Left kidney (tissue), 2 donors: ENCODE measurements around the gene UBAP2. TPM values are rescaled to one million over a fixed set of nuclear protein-coding genes. Genes with fewer than 3 reads are reported as not detected.

Experiments used
- DNase-seq: peaks from one replicate; pipeline ENCODE4 v3.0.0-alpha.2; 2013
- polyA plus RNA-seq: library from polyadenylated mRNA; unstranded; fragments of 120-200 nt; gene quantifications from one replicate; pipeline ENCODE4 v1.2.1, GENCODE V29; 2013; ENCODE audit not compliant: insufficient read length

UBAP2 gene
- polyA plus RNA-seq, 1 donor: 49.4 TPM

DNA sequence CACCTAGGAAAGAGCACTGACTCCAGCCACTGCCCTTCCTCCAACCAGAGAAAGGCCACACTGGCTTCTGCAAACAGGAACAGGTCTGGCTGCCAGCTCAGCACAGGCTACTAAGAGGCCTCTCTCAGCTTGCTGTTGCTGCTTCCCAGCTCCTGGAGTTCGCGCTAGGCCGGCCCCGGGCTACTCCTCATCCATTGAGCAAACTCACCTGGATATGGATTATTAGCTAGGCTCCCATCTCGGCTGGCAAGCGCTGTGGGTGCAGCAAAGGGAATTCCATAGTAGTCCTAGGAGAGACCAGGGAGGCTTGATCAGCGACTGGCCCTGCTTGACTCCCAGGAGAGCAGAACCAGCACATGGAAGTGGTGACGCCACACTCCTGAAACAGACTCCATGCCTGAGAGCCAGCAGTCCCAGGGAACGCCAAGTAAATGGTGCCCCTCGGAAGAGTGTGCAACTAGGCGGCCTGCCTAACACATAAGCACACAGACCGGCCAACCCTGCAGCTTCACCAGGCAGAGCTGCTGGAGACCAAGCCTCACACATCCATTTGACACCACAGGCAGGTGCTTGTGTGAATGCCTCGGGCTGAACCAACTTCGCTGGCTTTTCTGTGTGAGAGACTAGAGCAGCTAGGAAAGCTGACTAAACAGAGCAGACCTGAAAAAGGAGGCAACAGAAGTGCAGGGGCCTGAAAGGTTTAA lies 124.5 kb downstream of the UBAP2 start:
- DNase-seq: no peak

DNA sequence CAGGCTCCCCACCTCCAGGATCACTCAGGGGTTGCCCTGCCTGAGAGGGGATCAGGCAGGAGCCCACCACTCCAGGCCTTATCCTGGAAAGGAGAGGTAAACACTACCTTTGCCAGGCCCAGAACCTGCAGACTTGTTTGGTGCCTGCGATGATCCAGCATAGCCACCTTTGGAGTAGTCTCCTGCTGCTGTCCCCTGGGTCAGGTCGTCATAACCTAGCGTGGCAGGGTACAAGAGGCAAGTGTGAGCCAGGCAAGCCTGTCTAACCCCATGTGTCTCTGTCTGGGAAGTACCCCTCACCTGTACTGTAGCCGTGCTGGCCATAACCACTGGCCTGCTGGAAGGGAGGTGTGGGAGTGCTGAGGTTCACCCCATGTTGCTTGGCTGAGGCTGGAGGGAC lies 125.6 kb downstream of the UBAP2 start:
- DNase-seq: no peak

DNA sequence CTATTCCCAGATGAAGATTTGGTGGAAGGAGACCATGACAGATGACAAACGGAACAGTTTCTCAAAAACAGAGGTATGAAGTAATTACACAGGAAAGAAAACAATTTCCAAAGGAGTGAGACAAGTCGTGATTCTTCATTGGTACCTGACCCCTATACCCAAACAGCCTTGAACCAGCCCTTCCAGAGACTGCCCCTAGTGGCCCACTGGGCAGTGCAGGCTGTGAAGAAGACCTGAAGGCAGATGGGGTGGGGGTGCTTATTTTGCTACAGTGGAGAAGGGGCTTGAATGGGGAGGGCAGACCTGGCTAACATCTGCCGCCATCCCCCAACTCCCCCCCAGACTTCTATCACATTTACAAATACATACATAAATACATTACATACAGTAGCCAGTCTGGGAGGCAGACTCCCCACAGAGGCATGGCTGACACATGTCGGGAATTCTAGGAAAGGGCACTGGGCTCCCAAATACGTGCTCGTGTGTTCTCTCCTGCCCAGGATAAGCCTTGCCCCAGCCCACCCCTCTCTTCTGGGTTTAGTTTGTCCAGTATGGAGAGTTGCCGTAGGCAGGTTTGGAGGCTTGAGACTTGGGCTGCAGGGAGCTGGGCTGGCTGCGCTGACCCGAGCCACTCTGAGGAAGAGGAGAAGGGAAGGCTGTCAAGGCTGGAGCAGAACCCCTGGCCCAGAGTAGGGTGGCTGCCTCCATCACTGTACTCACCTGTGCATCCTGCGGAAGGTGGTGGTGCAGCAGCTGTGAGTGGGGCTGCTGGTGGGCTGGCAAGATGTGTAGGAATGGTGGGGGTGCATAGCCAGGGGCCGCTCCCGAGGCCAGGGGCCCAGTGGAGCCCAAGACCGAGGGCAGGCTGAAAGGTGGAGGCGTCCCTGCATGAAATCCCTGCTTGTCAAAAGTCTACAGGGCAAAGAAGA lies 126.5 kb downstream of the UBAP2 start:
- DNase-seq: no peak

DNA sequence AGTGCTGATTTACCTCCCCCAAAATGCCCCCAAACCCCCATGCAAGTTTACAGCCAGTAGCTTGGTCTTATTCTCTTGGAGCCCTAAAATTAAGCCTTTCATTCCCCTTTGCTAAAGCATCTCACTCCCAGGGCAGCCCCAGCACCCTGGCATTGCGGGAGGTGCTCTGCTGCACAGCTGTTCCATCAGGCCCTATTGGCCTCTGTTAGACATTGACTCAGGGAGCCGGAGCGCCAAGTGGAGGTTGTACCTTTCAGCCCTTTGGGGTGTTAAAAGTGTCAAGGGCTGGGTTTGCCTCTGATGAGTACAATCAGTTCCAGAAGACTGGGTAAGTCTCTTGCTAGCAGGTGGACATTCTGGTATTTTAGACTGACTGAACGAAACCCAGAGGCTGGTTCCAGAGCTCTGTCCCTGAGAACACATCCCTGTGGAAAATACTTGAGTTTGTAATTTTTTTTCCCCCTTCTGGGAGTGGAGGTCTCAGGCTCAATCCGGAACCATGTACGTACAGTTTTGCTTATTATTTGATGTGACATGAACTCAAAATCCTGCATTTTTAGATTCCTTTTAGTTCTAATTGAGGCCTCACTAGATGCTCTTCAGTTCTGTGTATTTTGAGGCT lies 129.3 kb downstream of the UBAP2 start:
- DNase-seq: no peak

DNA sequence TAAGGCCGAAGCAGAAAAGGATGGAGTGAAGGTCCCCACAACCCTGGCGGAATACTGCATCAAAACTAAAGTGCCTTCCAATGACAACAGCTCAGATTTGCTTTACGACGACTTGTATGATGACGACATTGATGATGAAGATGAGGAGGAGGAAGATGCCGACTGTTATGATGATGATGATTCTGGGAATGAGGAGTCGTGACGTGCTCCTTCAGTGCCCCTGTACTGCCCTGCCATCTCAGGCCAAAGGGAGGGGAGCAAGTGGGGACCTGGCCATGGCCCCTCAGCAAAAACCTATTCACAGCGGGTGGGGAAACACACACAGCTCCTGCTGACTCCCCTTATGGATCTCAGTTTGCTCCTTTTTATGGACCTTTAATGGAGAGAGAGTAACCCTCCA lies 131.7 kb downstream of the UBAP2 start:
- no peak for DNase-seq

- DNase-seq: no peak
Measured at GRCh38 chr9:33914887-33915628, 133.6 kb downstream of the UBAP2 start.

DNA sequence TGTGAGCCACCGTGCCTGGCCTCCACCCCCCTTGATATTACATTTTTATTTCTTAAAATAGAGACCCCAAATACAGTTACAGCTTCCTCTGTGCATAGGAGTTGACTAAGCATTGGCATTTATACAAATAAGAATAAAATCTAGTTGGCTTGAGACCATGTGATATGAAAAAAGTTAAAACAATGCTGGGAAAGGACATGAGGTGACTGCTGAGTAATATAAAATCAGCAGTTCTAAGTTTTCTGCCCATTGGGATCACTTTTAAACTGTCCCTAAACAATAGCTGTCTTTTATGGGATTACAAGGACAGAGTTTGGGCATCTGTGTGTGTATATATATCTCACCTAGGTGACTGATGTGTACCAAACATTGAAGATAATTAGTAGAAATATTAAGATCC lies 135.1 kb downstream of the UBAP2 start:
- DNase-seq: no peak

GRCh38 chr9:33908749-33909148 lies 139.9 kb downstream of the UBAP2 start:
- DNase-seq: no peak

- no peak for DNase-seq
Measured at GRCh38 chr9:33908114-33908513, 140.6 kb downstream of the UBAP2 start.

GRCh38 chr9:33907347-33907746 lies 141.3 kb downstream of the UBAP2 start:
- DNase-seq: no peak

- DNase-seq: no peak
Measured at GRCh38 chr9:33906769-33907168, 141.9 kb downstream of the UBAP2 start.

DNA sequence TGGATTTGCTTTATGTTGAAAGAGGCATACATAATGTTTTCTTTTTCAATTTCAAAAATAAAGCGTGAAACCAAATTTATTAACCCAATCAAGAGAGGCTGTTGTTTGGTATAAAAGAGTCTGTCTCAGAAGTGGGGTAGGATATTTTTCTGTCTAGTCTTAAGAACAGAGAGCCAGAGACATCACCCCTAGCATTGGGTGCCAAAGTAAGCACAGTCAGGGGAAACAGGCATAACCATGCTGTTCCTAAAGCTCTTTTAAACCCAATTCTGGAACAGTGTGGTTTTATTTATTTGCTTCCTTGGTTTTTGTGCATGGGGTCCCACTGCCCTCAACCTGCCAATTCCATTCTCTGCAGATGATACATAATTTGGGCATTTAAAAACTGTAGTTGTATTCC lies 143.6 kb downstream of the UBAP2 start:
- no peak for DNase-seq

DNA sequence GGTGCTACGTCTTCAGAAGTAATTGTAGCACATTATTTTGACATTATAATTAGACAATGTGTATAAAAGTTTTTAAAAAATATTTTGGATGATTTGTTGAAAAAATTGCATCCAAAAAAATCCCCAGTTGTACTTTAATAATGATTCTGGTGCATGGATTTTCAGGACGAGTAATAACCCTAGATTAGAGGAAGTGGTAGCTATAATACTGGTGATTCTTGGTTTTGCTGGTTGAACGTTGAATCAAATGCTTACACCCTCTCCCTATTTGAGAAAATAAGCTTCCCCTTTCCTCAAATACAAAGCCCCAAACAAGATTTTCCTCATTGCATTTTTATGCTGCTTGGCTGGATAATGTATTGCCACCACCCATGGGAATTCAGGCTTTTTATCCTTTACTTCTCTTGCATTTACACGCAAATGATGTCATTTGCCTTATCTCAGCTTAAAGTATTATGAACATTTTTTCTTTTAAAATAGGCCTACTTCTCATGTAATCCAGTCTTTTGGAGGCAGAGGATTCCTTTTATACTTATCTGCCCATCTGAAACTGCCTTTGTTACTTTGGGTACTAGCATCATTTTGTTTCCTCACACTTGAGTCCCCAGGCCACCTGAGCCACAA lies 145.4 kb downstream of the UBAP2 start:
- DNase-seq: no peak

DNA sequence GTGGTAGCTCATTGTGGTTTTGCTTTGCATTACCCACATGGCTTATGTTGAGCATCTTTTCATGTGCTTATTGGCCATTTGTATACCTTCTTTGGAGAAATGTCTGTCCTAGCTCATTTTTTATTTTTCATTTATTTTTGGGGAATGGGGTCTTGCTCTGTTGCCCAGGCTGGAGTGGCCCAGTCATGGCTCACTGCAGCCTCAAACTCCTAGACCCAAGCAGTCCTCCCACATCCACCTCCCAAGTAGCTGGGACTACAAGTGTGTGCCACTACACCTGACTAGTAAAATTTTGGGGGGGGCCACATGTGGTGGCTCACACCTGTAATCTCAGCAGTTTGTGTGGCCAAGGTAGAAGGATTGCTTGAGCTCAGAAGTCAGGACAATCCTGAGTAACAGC lies 154.4 kb downstream of the UBAP2 start:
- DNase-seq: no peak

- DNase-seq: no peak
Measured at GRCh38 chr9:33893861-33894260, 154.8 kb downstream of the UBAP2 start.

DNA sequence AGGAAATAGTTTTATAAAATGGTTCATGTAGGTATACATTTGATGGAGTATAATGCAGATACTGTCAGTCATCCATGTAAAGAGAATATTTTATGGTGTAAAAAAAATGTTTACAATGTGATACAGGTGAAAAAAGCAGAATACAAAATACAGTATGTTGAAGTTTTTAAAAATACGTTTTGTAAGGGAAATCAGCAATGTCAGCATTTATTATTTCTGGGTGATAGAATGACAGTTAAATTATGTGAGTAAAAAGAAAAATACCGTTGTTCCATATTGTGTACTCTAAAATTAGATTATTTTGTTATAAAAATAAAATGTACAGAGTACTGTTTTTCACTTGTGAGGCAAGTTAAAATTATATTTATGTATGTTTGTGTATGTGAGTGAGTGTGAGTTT lies 162.7 kb downstream of the UBAP2 start:
- DNase-seq: no peak

GRCh38 chr9:33884856-33885701 lies 163.6 kb downstream of the UBAP2 start:
- peak; percentile 33 for DNase-seq

GRCh38 chr9:33881635-33882034 lies 167.1 kb downstream of the UBAP2 start:
- DNase-seq: no peak

GRCh38 chr9:33880211-33881089 lies 168.2 kb downstream of the UBAP2 start:
- DNase-seq: no peak
